Adrenal gland (tissue), 5 donors: ENCODE data around the gene VPS13D.

Experiments used
- CTCF ChIP-seq, 6 experiments: fragments of 450-650 bp in 4 of 6; fragments of 200-600 bp in 2 of 6; sonication (generic) in 1 of 6; IDR thresholded peaks; 1 replicate in 5 of 6; 2 replicates in 1 of 6; pipeline versions ENCODE4 v1.5.1 to v1.8.0; 2016 to 2021; ENCODE audit warnings: antibody characterized with exemption in 6 of 6, mild to moderate bottlenecking in 2 of 6, moderate library complexity in 1 of 6
- POLR2A ChIP-seq, 2 donors: fragments of 450-650 bp; IDR thresholded peaks; one replicate each; pipeline ENCODE4 v1.6.1; 2017; ENCODE audit warnings: antibody characterized with exemption in 2 of 2, mild to moderate bottlenecking in 2 of 2, moderate library complexity in 1 of 2
- donor health status: DM: no; HTN: no; CAD: no.

DNA sequence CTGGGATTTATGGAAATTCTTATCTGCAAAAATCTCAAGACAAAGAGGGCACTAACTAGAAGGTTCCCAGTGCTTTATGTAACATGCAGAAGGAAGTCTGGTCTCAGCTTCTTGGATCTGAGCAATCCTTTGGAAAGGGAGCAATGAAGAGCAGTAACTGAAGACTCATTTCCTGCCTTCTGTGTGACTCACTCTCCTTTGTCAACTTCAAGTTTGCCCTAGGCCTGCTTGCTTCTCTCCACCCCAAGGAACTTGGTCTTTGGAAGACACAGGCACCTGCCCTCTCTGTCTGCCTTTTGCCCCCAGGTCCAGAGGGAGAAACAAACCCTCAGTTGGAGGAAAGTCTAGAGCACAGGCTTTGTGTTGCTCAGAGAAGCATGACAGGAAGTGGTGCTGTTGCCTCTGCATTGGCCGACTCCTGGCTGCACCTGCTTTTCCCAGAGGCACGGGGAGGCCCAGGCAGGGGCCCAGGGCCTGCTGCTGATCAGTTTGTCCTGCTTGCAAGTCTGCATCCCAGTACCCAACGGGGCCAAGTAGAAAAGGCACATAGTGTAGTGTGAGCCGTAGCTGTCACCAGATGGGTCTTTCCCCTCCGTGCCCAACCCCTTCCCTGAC is 251.0 kb downstream of the VPS13D start:
- TF ChIP-seq POLR2A (IDR thresholded peaks at IDR 0.05), result no peak
- TF ChIP-seq CTCF (IDR thresholded peaks at IDR 0.05), result no peak
